H1 (cell line): Measurements from ENCODE around the gene NRXN3. TPM values are rescaled to one million over a fixed set of nuclear protein-coding genes. Genes with fewer than 3 reads are reported as not detected.

Experiments used
- CTCF ChIA-PET: fragments of 300-600 bp; sonication (Branson Sonifier 250); formaldehyde crosslinking; loops from one replicate; lab custom pipeline; 2021; ENCODE audit not compliant: partially characterized antibody; lab: Charles Lee
- POLR2A ChIA-PET: fragments of 300-600 bp; sonication (Branson Sonifier 250); formaldehyde crosslinking; loops from one replicate; lab custom pipeline; 2021; ENCODE audit warnings: inconsistent platforms; ENCODE audit not compliant: partially characterized antibody; lab: Charles Lee
- DNase-seq, 2 experiments: peaks; one replicate each; pipeline versions ENCODE4 v3.0.0 to v3.0.0-alpha.2; 2010 to 2022; ENCODE audit warnings: low spot score in 2 of 2, low read depth in 1 of 2, mixed read lengths in 1 of 2
- FAIRE-seq: peaks from 2 replicates; lab custom pipeline; 2011; peaks lifted over from hg19 to GRCh38; lab: Jason Lieb, UNC
- H2AFZ ChIP-seq: 2 replicates; pipeline ENCODE4 v1.8.1; 2012; ENCODE audit warnings: low read length, inconsistent platforms
- H2AK5ac ChIP-seq: 2 replicates; pipeline ENCODE4 v1.6.1; 2013; ENCODE audit warnings: low read depth, low read length
- H2BK120ac ChIP-seq: replicated peaks from 2 replicates; pipeline ENCODE3; 2013; ENCODE audit warnings: low read depth, low read length, inconsistent platforms
- H2BK12ac ChIP-seq: 2 replicates; pipeline ENCODE4 v1.6.1; 2013; ENCODE audit warnings: low read depth, low read length
- H2BK15ac ChIP-seq: 2 replicates; pipeline ENCODE4 v1.6.1; 2013; ENCODE audit warnings: low read length
- H2BK20ac ChIP-seq: 2 replicates; pipeline ENCODE4 v1.6.1; 2013; ENCODE audit warnings: low read length
- H2BK5ac ChIP-seq: 2 replicates; pipeline ENCODE4 v1.6.1; 2013; ENCODE audit warnings: low read depth, low read length
- H3K14ac ChIP-seq: 2 replicates; pipeline ENCODE4 v1.6.1; 2013; ENCODE audit warnings: inconsistent platforms; ENCODE audit not compliant: insufficient read length
- H3K18ac ChIP-seq: 2 replicates; pipeline ENCODE4 v1.6.1; 2013; ENCODE audit warnings: low read length; ENCODE audit errors: extremely low read depth
- H3K23ac ChIP-seq: 2 replicates; pipeline ENCODE4 v1.6.1; 2013; ENCODE audit warnings: inconsistent platforms; ENCODE audit not compliant: insufficient read length
- H3K23me2 ChIP-seq: 2 replicates; pipeline ENCODE4 v1.6.1; 2013; ENCODE audit warnings: low read depth, low read length
- H3K27ac ChIP-seq: 2 replicates; pipeline ENCODE4 v1.6.1; 2011; ENCODE audit warnings: low read depth, low read length, inconsistent platforms
- H3K27me3 ChIP-seq, 4 experiments: replicated peaks in 1 of 4; 1 replicate in 1 of 4; 2 replicates in 3 of 4; pipeline versions ENCODE4 v1.6.1 to v1.8.1; 2011 to 2013; ENCODE audit warnings: low read length in 3 of 4, mild to moderate bottlenecking in 3 of 4, inconsistent platforms in 2 of 4, mixed read lengths in 2 of 4, moderate library complexity in 1 of 4; ENCODE audit not compliant: control insufficient read depth in 3 of 4, insufficient read depth in 3 of 4; ENCODE audit errors: extremely low read depth in 1 of 4
- H3K36me3 ChIP-seq, 4 experiments: 2 replicates each; pipeline versions ENCODE4 v1.6.1 to v1.8.1; 2011 to 2013; ENCODE audit warnings: mild to moderate bottlenecking in 4 of 4, low read length in 3 of 4, moderate library complexity in 2 of 4, control low read depth in 1 of 4, inconsistent platforms in 1 of 4; ENCODE audit not compliant: insufficient read depth in 4 of 4, control insufficient read depth in 2 of 4
- H3K4ac ChIP-seq: replicated peaks from 2 replicates; pipeline ENCODE3; 2013; ENCODE audit warnings: low read length, low read depth, mixed read lengths, inconsistent platforms; ENCODE audit not compliant: insufficient read length
- H3K4me1 ChIP-seq, 4 experiments: replicated peaks in 1 of 4; 1 replicate in 1 of 4; 2 replicates in 3 of 4; pipeline versions ENCODE4 v1.6.1 to v1.8.1; 2011 to 2013; ENCODE audit warnings: low read length in 3 of 4, inconsistent platforms in 2 of 4, mixed read lengths in 1 of 4; ENCODE audit not compliant: insufficient read depth in 4 of 4, control insufficient read depth in 3 of 4
- H3K4me2 ChIP-seq, 2 experiments: 2 replicates each; pipeline versions ENCODE4 v1.6.1 to v1.8.1; 2011 to 2013; ENCODE audit warnings: low read depth in 2 of 2, low read length in 2 of 2, control low read depth in 1 of 2, inconsistent platforms in 1 of 2, mild to moderate bottlenecking in 1 of 2; ENCODE audit not compliant: insufficient read depth in 1 of 2
- H3K4me3 ChIP-seq, 4 experiments: fragments of 200-600, 300-600 bp in 1 of 4; sonication (generic), shearing (Covaris generic), sonication (Bioruptor Twin) in 1 of 4; 2 replicates each; pipeline versions ENCODE4 v1.5.1 to v1.8.1; 2011 to 2016; ENCODE audit warnings: low read length in 4 of 4, low read depth in 3 of 4, control low read depth in 2 of 4, inconsistent platforms in 2 of 4, mild to moderate bottlenecking in 2 of 4, mixed read lengths in 1 of 4, moderate library complexity in 1 of 4; ENCODE audit not compliant: insufficient read depth in 2 of 4; ENCODE audit errors: extremely low read depth in 1 of 4
- H3K56ac ChIP-seq: replicated peaks from 2 replicates; pipeline ENCODE3; 2013; ENCODE audit warnings: low read depth, mild to moderate bottlenecking, mixed read lengths, low read length, inconsistent platforms; ENCODE audit not compliant: insufficient read length
- H3K79me1 ChIP-seq: 2 replicates; pipeline ENCODE4 v1.6.1; 2013; ENCODE audit warnings: low read depth, low read length, control low read depth
- H3K79me2 ChIP-seq, 2 experiments: 2 replicates each; pipeline versions ENCODE4 v1.6.1 to v1.8.1; 2012 to 2013; ENCODE audit warnings: low read length in 2 of 2, mild to moderate bottlenecking in 2 of 2, inconsistent platforms in 1 of 2; ENCODE audit not compliant: insufficient read depth in 2 of 2, control insufficient read depth in 1 of 2
- H3K9ac ChIP-seq, 4 experiments: replicated peaks in 1 of 4; 1 replicate in 1 of 4; 2 replicates in 3 of 4; pipeline versions ENCODE4 v1.6.1 to v1.8.1; 2011 to 2013; ENCODE audit warnings: low read depth in 3 of 4, low read length in 3 of 4, control low read depth in 2 of 4, mild to moderate bottlenecking in 2 of 4, moderate library complexity in 2 of 4, inconsistent platforms in 1 of 4; ENCODE audit errors: extremely low read depth in 1 of 4
- H3K9me3 ChIP-seq, 2 experiments: 2 replicates each; pipeline versions ENCODE4 v1.6.1 to v1.8.1; 2012 to 2013; ENCODE audit warnings: mild to moderate bottlenecking in 2 of 2, moderate library complexity in 2 of 2, control low read depth in 1 of 2, inconsistent platforms in 1 of 2, low read depth in 1 of 2, low read length in 1 of 2, mixed read lengths in 1 of 2; ENCODE audit not compliant: insufficient read depth in 2 of 2
- H4K20me1 ChIP-seq, 2 experiments: replicated peaks in 1 of 2; 2 replicates each; pipeline versions ENCODE3 to v1.8.1; 2011 to 2013; ENCODE audit warnings: inconsistent platforms in 2 of 2, low read length in 2 of 2, mild to moderate bottlenecking in 1 of 2; ENCODE audit not compliant: insufficient read depth in 2 of 2, control insufficient read depth in 1 of 2
- H4K5ac ChIP-seq: 2 replicates; pipeline ENCODE4 v1.6.1; 2013; ENCODE audit warnings: low read length, low read depth, mixed read lengths, inconsistent platforms; ENCODE audit not compliant: insufficient read length
- H4K8ac ChIP-seq: 2 replicates; pipeline ENCODE4 v1.8.0; 2013; ENCODE audit warnings: mild to moderate bottlenecking, moderate library complexity, low read length, inconsistent platforms; ENCODE audit not compliant: insufficient read depth; ENCODE audit errors: extremely low read depth
- H4K91ac ChIP-seq: replicated peaks from 2 replicates; pipeline ENCODE3; 2013; ENCODE audit warnings: low read length, mixed read lengths, inconsistent platforms; ENCODE audit not compliant: insufficient read length
- BACH1 ChIP-seq: IDR thresholded peaks from 2 replicates; pipeline ENCODE4 v1.6.1; 2012; ENCODE audit warnings: low read length, improper control_type of control experiment
- BRCA1 ChIP-seq: IDR thresholded peaks from 2 replicates; pipeline ENCODE4 v1.6.1; 2012; ENCODE audit warnings: low read depth, low read length, improper control_type of control experiment
- CBX5 ChIP-seq: fragments of 300-800, 300-1000 bp; sonication (generic); IDR thresholded peaks from 2 replicates; pipeline ENCODE4 v1.7.1; 2016; ENCODE audit warnings: antibody characterized with exemption, low read length, low read depth
- CHD2 ChIP-seq: IDR thresholded peaks from 2 replicates; pipeline ENCODE4 v1.6.1; 2012; ENCODE audit warnings: low read length, improper control_type of control experiment
- CREB1 ChIP-seq: IDR thresholded peaks from 2 replicates; pipeline ENCODE4 v1.6.1; 2012; ENCODE audit warnings: inconsistent platforms
- EGR1 ChIP-seq: IDR thresholded peaks from 2 replicates; pipeline ENCODE4 v1.6.1; 2011; ENCODE audit warnings: low read depth, low read length, borderline replicate concordance
- FOSL1 ChIP-seq: IDR thresholded peaks from 2 replicates; pipeline ENCODE4 v1.6.1; 2011; ENCODE audit warnings: mild to moderate bottlenecking, low read depth, low read length, moderate library complexity; ENCODE audit not compliant: insufficient read depth
- JUN ChIP-seq: IDR thresholded peaks from 2 replicates; pipeline ENCODE4 v1.6.1; 2011; ENCODE audit warnings: low read depth, mild to moderate bottlenecking, improper control_type of control experiment, low read length
- JUND ChIP-seq: IDR thresholded peaks from 2 replicates; pipeline ENCODE4 v1.6.1; 2011; ENCODE audit warnings: mild to moderate bottlenecking, improper control_type of control experiment, low read length
- KDM5A ChIP-seq: fragments of 200-600 bp; IDR thresholded peaks from 2 replicates; pipeline ENCODE4 v1.7.1; 2012; ENCODE audit warnings: mild to moderate bottlenecking, low read length, inconsistent platforms, mixed read lengths
- MAFK ChIP-seq: IDR thresholded peaks from 2 replicates; pipeline ENCODE4 v1.6.1; 2012; ENCODE audit warnings: low read depth, mild to moderate bottlenecking, improper control_type of control experiment, low read length
- PHF8 ChIP-seq: fragments of 200-600 bp; sonication (generic); conservative IDR thresholded peaks from 2 replicates; pipeline ENCODE4 v1.7.1; 2012; ENCODE audit warnings: low read depth, mild to moderate bottlenecking, inconsistent platforms, low read length, moderate library complexity
- POLR2A ChIP-seq, 2 experiments: IDR thresholded peaks; 1 replicate in 1 of 2; 2 replicates in 1 of 2; pipeline ENCODE4 v1.6.1; 2011; ENCODE audit warnings: low read depth in 2 of 2, low read length in 2 of 2, mild to moderate bottlenecking in 2 of 2; ENCODE audit errors: control extremely low read depth in 1 of 2
- SAP30 ChIP-seq: fragments of 300-600 bp; sonication (generic); IDR thresholded peaks from 2 replicates; pipeline ENCODE4 v1.7.1; 2012; ENCODE audit warnings: low read length, moderate library complexity, mild to moderate bottlenecking, inconsistent platforms; ENCODE audit not compliant: insufficient read depth, insufficient replicate concordance
- SUZ12 ChIP-seq: fragments of 200-600 bp; sonication (generic); IDR thresholded peaks from 2 replicates; pipeline ENCODE4 v1.6.1; 2012; ENCODE audit warnings: mild to moderate bottlenecking, inconsistent platforms, low read length, moderate library complexity, mixed read lengths
- TCF12 ChIP-seq: IDR thresholded peaks from 2 replicates; pipeline ENCODE4 v1.6.1; 2011; ENCODE audit warnings: low read depth, mild to moderate bottlenecking, low read length
- polyA plus RNA-seq, 7 experiments: library from polyadenylated mRNA; depleted of rRNA in 3 of 7; stranded (reverse) in 5 of 7; unstranded in 2 of 7; fragments of >200 nt in 5 of 7; fragments of 200-250 nt in 2 of 7; gene quantifications; 1 replicate in 5 of 7; 2 replicates in 1 of 7; 4 replicates in 1 of 7; pipeline versions ENCODE4 v1.2.1 to v1.2.3, GENCODE V29; 2011 to 2013; ENCODE audit warnings: missing spikeins in 2 of 7, mixed read lengths in 2 of 7
- total RNA-seq: library from RNA; stranded (reverse); fragmentation: NEBNext Ultra II Directional; extraction: Animal tissue kit (Norgen Biotek cat#: 25700); gene quantifications from 2 replicates; pipeline ENCODE4 v1.2.1, GENCODE V29; 2021
- TF ChIP-seq, protein P1 (sequence below): IDR thresholded peaks from 2 replicates; pipeline ENCODE4 v1.6.1; 2011; ENCODE audit warnings: low read length, improper control_type of control experiment

Gene NRXN3
- total and polyA plus RNA-seq, 2 of the 8 experiments (the other 6 are each of a cell fraction or from before 2014, with no cell fraction given) = 2.6 to 4.1 TPM

DNA sequence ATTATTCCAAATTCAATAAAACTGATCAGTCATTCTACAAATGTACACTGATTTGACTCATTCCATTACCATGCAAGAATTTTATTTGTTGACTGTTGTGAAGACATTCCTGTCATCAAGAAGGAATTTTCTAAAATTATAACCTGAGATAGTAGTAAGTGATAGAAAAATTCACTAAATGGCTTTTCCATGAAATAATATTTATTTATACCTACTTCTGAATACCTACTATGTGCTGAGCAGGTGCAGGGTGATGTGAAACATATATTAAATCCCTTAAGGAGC, 841.7 kb downstream of the NRXN3 start:
- ChIA-PET CTCF (interaction anchor here (1.0 to 1.8 kb wide), 3 partner anchors 53 to 532 kb away, joined by 3 to 4 read pairs (median 3); no protein-coding TSS in a partner anchor), POLR2A (no interaction called here)
- H3K27me3 ChIP-seq = no peaks in the 10 kb centered on the region; a peak in 1 of 7 replicates
- no peaks in the 10 kb centered on the region for H3K4me1 ChIP-seq
- H2BK120ac ChIP-seq = no peak overlapping the region
- no peak overlapping the region for H3K9ac ChIP-seq
- no peak overlapping the region for H2BK5ac ChIP-seq
- no peak overlapping the region for H2AFZ ChIP-seq
- no peak overlapping the region for H3K4ac ChIP-seq
- H2BK15ac ChIP-seq = no peak overlapping the region
- no peak overlapping the region for H3K4me2 ChIP-seq
- H4K91ac ChIP-seq = no peak overlapping the region
- no peaks in the 10 kb centered on the region for H4K20me1 ChIP-seq
- H3K79me2 ChIP-seq = no peaks in the 10 kb centered on the region
- no peak overlapping the region for H3K23ac ChIP-seq
- H3K27ac ChIP-seq = no peak overlapping the region
- H3K36me3 ChIP-seq = no peaks in the 10 kb centered on the region
- no peak overlapping the region for H3K18ac ChIP-seq
- no peak overlapping the region for H2BK20ac ChIP-seq
- H3K9me3 ChIP-seq = no peaks in the 10 kb centered on the region
- H3K56ac ChIP-seq = no peak overlapping the region
- DNase-seq (no peak), FAIRE-seq (no peak)
- no peak overlapping the region for H2BK12ac ChIP-seq
- H3K79me1 ChIP-seq = no peaks in the 10 kb centered on the region
- no peak overlapping the region for H3K14ac ChIP-seq
- no peak overlapping the region for H4K5ac ChIP-seq
- no peaks in the 10 kb centered on the region for H3K23me2 ChIP-seq
- H2AK5ac ChIP-seq = no peak overlapping the region
- H3K4me3 ChIP-seq = no peak overlapping the region
- H4K8ac ChIP-seq = no peak overlapping the region
- TF ChIP-seq SAP30 (no peak), MAFK (no peak), BACH1 (no peak), KDM5A (no peak), CREB1 (no peak), SUZ12 (no peak), EGR1 (no peak), BRCA1 (no peak), FOSL1 (no peak), CBX5 (no peak), JUN (no peak), TCF12 (no peak), CHD2 (no peak), JUND (no peak), PHF8 (no peak), POLR2A (IDR thresholded peaks at IDR 0.05; ENCODE audit: control extremely low read depth in 1 of 2, low read depth in 2 of 2, low read length in 2 of 2) (no peak)
- TF ChIP-seq, protein P1, sequence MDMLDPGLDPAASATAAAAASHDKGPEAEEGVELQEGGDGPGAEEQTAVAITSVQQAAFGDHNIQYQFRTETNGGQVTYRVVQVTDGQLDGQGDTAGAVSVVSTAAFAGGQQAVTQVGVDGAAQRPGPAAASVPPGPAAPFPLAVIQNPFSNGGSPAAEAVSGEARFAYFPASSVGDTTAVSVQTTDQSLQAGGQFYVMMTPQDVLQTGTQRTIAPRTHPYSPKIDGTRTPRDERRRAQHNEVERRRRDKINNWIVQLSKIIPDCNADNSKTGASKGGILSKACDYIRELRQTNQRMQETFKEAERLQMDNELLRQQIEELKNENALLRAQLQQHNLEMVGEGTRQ = no peak
